BLaER1 (cell line): ENCODE data around the gene GOSR2.
"Not testable (repeated sequence)": the region's sequence is repeated elsewhere in the genome, so short reads cannot be mapped to it uniquely, and the experiment has no call there.

Experiments
- H3K27ac ChIP-seq: shearing (Covaris generic); formaldehyde crosslinking; 2 replicates; pipeline ENCODE4 v1.8.1; 2022
- H3K27me3 ChIP-seq: shearing (Covaris generic); formaldehyde crosslinking; 2 replicates; pipeline ENCODE4 v1.8.1; 2022
- H3K36me3 ChIP-seq: shearing (Covaris generic); formaldehyde crosslinking; 2 replicates; pipeline ENCODE4 v1.8.1; 2022
- H3K4me1 ChIP-seq: shearing (Covaris generic); formaldehyde crosslinking; 2 replicates; pipeline ENCODE4 v1.8.1; 2022
- H3K4me2 ChIP-seq: shearing (Covaris generic); formaldehyde crosslinking; 2 replicates; pipeline ENCODE4 v1.8.1; 2022
- H3K4me3 ChIP-seq: shearing (Covaris generic); formaldehyde crosslinking; 2 replicates; pipeline ENCODE4 v1.8.1; 2022
- H3K9ac ChIP-seq: shearing (Covaris generic); formaldehyde crosslinking; 2 replicates; pipeline ENCODE4 v1.8.1; 2022
- H3K9me3 ChIP-seq: shearing (Covaris generic); formaldehyde crosslinking; 2 replicates; pipeline ENCODE4 v1.8.1; 2022
- H4K20me1 ChIP-seq: shearing (Covaris generic); formaldehyde crosslinking; 2 replicates; pipeline ENCODE4 v1.8.1; 2022
- Cebpa-rat ChIP-seq: shearing (Covaris generic); IDR thresholded peaks from 2 replicates; pipeline ENCODE4 v1.8.1; 2022

Gene GOSR2

DNA sequence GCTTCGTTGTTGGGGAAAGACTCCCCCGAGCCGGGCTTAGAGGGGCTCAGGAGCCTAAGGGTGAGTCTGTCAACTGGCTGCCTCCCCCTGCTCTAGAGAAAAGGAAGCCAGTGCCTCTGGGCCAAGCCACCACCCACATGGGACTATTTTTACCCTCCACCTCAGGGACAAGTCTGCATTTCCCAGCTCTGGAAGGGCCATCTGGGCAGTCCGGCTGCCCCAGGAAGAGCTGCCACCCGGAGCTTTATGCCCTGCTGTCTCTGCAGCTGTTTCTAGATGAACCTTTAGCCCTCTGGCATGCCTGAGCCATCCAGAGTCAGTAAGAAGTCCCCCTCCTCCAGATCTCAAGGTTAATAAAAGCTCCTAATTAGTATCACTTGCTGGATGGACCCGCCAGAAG, 61.4 kb downstream of the GOSR2 start:
- no peak overlapping the region for H3K9ac ChIP-seq
- peaks cover 29% of the 10 kb centered on the region for H3K4me1 ChIP-seq
- H4K20me1 ChIP-seq, result peaks cover 4% of the 10 kb centered on the region
- peak overlapping the region; percentile 55; the same call in 1 of the 2 replicates for H3K4me2 ChIP-seq
- H3K4me3 ChIP-seq, result no peak overlapping the region
- no peaks in the 10 kb centered on the region for H3K9me3 ChIP-seq
- peaks cover 19% of the 10 kb centered on the region for H3K27me3 ChIP-seq
- H3K27ac ChIP-seq, result no peak overlapping the region
- no peak for TF ChIP-seq Cebpa-rat
- H3K36me3 ChIP-seq, result no peaks in the 10 kb centered on the region

DNA sequence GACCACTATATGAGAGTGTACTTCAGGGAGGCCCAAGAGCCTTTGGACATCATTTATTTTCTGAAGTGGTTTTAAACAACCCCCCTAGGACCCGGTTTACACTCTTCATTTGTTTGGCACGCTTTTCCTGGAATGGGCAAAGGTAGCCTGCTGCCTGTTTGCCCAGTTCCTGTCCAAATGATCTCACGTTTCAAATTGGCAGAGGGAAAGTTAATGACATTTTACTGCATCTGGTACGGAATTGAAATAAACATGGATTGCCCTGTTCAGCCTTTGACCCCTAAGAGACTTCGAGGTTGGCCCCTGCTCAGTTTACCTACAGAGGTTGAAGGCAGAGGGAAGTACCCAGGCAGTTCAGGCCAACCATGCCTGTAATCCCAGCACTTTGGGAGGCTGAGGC, 61.9 kb downstream of the GOSR2 start:
- no peak for TF ChIP-seq Cebpa-rat
- Histone ChIP-seq H3K4me3 (no peak overlapping the region), H3K4me1 (peaks cover 26% of the 10 kb centered on the region), H3K9me3 (no peaks in the 10 kb centered on the region), H4K20me1 (no peaks in the 10 kb centered on the region), H3K9ac (no peak overlapping the region), H3K27me3 (peaks cover 13% of the 10 kb centered on the region), H3K4me2 (peak overlapping the region; percentile 55; the same call in 1 of the 2 replicates), H3K36me3 (no peaks in the 10 kb centered on the region), H3K27ac (no peak overlapping the region)

DNA sequence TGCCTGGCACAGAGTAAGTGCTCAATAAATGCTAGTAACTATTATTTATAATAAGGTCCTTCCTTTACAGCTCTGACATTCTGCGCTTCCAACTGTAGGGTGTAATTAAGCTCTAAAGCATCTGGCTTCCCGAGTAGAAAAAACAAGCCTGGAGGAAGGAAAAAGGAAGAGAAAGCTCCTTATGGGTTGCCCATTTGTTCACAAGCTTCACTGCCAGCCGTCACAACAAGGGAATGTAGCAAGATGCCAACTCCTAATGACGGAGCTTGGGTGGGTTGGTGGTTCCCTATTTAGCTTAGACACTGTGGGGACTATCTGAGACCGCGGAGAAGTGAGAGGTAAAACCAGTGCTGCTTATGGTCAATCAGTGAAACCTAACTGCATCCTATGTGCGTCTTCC, 63.4 kb downstream of the GOSR2 start:
- Histone ChIP-seq H3K4me1 (peaks cover 30% of the 10 kb centered on the region), H3K27ac (no peak overlapping the region), H3K9ac (no peak overlapping the region), H3K27me3 (peaks cover under 1% of the 10 kb centered on the region; the same call in 1 of the 2 replicates), H3K9me3 (no peaks in the 10 kb centered on the region), H3K36me3 (no peaks in the 10 kb centered on the region), H3K4me3 (no peak overlapping the region), H3K4me2 (no peak overlapping the region), H4K20me1 (no peaks in the 10 kb centered on the region)
- no peak for TF ChIP-seq Cebpa-rat

DNA sequence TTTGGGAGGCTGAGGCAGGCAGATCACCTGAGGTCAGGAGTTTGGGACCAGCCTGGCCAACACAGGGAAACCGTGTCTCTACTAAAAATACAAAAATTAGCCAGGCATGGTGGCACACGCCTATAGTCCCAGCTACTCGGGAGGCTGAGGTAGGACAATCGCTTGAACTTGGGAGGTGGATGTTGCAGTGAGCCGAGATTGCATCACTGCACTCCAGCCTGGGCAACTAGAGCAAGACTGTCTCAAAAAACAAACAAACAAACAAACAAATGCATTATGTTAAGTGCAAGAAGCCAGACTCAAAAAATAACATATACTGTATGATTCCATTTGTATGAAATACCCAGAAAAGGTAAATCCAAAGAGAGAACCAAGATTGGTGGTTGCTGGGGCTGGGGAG, 65.0 kb downstream of the GOSR2 start:
- not testable (repeated sequence) for H3K27me3 ChIP-seq, H3K27ac ChIP-seq, H3K4me2 ChIP-seq, H3K4me3 ChIP-seq, H3K36me3 ChIP-seq, H3K9me3 ChIP-seq, H4K20me1 ChIP-seq, H3K9ac ChIP-seq
- peaks cover 37% of the 10 kb centered on the region for H3K4me1 ChIP-seq

DNA sequence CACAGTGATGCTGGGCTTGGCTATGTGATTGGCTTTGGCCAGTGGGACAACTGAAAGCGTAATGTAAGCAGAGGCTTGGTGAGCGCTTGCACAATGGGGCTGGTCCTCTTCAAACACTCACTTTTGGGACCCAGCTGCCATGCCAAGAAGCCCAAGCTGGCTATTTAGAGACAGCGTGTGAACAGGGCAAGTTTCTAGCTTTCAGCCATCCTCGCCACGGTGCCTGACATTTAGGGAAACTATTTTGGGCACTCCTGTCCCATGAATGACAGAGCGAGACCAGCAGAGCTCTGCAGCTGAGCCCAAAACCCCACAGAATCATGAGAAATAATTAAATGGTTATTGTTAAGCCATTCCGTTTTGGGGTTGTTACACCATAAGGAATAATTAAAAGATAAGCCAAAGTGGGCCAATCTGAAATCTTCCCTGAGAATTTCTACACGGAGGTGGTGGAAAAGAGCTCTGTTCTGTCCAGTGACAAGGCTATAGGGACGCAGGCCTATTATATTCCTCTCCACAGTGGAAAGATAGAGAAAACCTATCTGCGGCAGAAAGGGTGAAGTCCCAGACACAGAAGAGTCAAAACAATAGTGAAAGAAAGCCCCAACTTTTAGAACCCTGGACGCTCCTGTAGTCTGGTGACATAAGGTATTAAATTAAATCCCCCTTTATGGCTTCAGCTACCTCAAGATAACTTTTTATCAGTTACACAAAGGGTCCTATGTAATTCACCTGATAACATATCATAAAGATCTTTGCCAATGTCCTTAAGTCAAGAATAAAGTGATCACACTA, 66.9 kb downstream of the GOSR2 start:
- Histone ChIP-seq H3K9ac (no peak overlapping the region), H3K36me3 (no peaks in the 10 kb centered on the region), H3K27me3 (no peaks in the 10 kb centered on the region), H3K4me2 (no peak overlapping the region), H3K27ac (no peak overlapping the region), H3K4me3 (no peak overlapping the region), H3K9me3 (no peaks in the 10 kb centered on the region), H3K4me1 (peaks cover 19% of the 10 kb centered on the region), H4K20me1 (no peaks in the 10 kb centered on the region)
- no peak for TF ChIP-seq Cebpa-rat

DNA sequence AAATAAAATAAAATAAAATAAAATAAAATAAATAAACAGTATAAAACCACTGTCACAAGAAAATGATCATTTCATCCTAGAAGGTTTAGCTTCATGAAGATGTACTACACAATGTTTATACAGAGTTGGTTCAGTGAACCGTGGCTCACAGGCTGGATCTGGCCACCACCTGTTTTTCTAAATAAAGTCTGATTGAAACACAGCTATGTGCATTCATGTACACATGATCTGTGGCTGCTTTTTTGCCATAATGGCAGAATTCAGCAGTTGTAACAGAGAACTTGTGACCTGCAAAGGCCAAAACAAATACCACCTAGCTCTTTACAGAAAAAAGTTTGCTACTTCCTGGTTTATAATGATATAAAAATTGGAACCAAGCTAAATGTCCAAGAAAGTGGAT, 68.7 kb downstream of the GOSR2 start:
- Histone ChIP-seq H3K27me3 (no peaks in the 10 kb centered on the region), H3K4me1 (peaks cover 17% of the 10 kb centered on the region), H3K4me3 (no peak overlapping the region), H4K20me1 (no peaks in the 10 kb centered on the region), H3K9ac (peak overlapping the region; percentile 34; the same call in 1 of the 2 replicates), H3K36me3 (no peaks in the 10 kb centered on the region), H3K4me2 (peak overlapping the region; percentile 65), H3K27ac (no peak overlapping the region), H3K9me3 (no peaks in the 10 kb centered on the region)
- TF ChIP-seq Cebpa-rat, result no peak
